NCI-H2171 treated with DMSO at 0.1 percent for 48 hours (cell line): ENCODE measurements around the gene ITGBL1.

ENCODE experiments used
- DNase-seq: peaks from one replicate; lab custom pipeline; 2025; lab: John Stamatoyannopoulos, UW

Gene ITGBL1

DNA sequence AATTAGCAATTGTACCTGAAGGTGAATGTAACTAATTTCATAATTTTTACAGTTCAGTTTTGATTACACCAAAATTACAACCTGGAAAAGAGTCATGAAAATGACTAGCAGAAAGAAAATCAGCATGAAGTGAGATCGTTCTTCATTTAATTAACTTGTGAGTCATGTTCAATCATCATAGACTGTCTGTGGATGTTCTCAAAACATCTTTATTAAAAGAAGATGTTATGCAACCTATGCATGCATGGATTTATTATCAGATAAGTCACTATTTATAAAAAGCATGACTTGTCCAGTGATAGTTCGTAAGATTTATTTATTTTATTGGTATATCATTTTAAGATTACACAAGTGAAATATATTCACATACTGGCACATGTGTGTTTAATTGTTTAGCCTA lies 245.9 kb downstream of the ITGBL1 start:
- DNase-seq, result no peak

DNA sequence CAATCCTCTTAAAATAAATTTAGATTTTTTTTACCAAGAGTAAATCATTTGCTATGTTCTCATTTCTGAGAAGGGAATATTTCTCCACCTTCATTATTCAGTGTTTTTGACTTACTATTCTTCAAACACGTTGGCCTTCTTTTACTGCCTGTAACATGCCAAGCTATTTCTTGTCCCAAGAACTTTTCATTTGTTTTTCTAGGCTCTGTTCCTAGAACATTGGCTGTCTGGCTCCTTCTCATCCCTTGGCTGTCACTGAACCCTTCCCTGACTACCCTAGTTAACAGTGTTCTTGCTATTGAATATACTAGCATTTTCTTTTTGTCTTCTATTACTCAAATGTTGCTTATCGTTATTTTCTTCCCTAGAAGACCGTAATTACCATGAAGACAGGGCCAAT lies 248.1 kb downstream of the ITGBL1 start:
- DNase-seq, result no peak

GRCh38 chr13:101703081-101703480 lies 250.6 kb downstream of the ITGBL1 start:
- no peak for DNase-seq

DNA sequence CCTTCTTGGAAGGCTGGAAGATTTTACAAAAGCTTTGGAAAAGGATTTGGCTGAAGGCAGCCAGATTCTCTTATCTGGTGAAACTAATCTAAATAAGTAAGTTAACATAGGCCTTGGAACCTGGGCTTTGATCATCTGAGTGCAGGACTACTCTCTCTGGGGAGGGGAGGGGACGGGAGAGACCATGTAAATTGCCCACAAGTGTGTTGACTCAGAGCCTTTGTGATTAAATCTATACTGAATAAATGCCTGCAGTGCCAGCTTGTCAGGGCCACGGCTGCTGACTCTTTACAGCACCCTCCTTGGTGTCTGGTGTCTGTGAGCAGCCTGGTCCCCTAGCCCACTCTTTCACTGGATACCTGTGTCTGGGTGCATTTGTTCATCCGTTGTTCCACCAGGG lies 251.4 kb downstream of the ITGBL1 start:
- no peak for DNase-seq

GRCh38 chr13:101706651-101707050 lies 254.2 kb downstream of the ITGBL1 start:
- peak; percentile 53 for DNase-seq

DNA sequence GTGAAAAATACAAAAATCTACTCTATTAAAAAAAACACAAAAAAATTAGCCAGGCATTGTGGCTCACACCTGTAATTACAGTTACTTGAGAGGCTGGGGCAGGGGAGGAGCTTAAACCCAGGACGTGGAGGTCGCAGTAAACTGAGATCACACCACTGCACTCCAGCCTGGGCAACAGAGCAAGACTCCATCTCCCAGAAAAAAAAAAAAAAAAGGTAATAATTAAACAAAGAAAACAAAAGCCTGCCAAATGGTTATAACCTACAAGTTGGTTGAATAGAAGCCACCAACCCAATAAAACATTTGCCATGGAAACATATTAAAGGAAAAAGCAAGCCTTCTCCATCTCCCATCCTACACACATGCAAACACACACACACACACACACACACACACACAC lies 255.2 kb downstream of the ITGBL1 start:
- no peak for DNase-seq

- no peak for DNase-seq
Measured at GRCh38 chr13:101708115-101708514, 255.6 kb downstream of the ITGBL1 start.

- no peak for DNase-seq
Measured at GRCh38 chr13:101709952-101710351, 257.5 kb downstream of the ITGBL1 start.

DNA sequence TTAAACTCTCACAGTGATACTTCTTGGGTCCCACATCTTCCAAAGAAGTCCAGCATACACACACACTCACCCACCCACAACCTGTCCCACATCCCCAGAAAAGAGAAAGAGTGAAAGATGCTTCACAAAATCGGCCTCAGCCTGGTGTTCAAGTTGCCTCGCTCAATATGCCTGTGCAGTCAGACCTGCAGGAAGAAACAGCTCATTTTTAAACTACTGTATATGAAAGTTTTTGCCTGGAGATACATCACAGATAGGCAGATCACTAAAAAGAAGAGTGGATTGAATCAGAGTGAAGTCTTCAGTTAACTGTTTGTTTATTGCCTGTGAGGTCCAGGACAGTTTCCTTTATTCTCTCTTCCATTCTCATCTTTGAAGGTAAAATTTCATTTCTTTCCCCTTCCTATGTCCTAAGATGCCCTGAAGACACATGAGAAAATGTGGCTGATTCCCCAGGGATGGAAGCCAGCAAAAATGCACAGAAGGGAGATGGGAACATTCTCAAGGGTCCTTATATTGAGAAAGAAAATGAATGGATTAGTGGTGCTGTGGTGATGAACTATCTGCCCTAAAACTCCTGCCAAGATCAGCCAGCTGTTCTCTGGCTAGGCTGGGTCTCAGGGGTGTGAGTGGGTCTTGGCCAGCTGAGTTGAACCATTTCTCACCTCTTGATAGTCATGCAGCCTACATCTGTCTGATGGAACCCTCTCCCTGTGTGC lies 259.0 kb downstream of the ITGBL1 start:
- DNase-seq, result peak; percentile 11

GRCh38 chr13:101712026-101712348 lies 259.5 kb downstream of the ITGBL1 start:
- no peak for DNase-seq

DNA sequence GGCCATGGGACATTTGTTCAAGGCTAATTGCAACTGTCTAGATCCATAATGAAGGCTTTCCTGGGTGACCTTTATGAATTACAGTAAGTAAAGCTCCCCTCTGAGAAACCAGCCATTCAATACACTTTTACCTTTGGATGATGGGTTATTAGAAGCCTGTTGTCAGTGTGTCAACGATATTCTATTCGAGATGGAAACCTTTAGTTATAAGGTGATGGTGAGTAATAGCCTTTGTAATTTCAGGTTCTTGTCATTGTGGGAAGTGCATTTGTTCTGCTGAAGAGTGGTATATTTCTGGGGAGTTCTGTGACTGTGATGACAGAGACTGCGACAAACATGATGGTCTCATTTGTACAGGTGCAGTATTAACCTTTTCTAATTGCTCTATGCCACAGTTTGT lies 261.7 kb downstream of the ITGBL1 start:
- DNase-seq, result no peak

GRCh38 chr13:101717353-101717752 lies 264.9 kb downstream of the ITGBL1 start:
- no peak for DNase-seq

GRCh38 chr13:101718496-101718895 lies 266.0 kb downstream of the ITGBL1 start:
- DNase-seq, result no peak

- no peak for DNase-seq
Measured at GRCh38 chr13:101726681-101727080, 274.2 kb downstream of the ITGBL1 start.

- no peak for DNase-seq
Measured at GRCh38 chr13:101727118-101727517, 274.6 kb downstream of the ITGBL1 start.

DNA sequence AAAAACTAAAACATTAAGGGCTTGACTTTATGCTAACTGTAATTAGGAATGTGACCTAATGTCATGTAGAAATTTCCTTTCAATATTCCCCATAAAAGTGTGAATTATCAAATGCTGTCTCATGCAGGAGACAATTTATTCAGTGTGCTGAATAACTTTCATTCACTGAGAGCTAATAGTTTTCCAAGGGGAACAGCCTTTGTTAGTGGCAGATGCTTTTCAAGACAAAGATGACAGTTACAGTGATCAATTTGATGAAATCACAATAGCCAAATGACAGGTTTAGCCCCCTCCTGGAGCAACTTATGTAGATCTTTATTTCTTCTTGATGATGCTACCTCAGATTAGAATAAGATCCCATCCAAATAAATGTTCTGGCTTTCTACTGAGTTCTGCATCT lies 275.5 kb downstream of the ITGBL1 start:
- no peak for DNase-seq

DNA sequence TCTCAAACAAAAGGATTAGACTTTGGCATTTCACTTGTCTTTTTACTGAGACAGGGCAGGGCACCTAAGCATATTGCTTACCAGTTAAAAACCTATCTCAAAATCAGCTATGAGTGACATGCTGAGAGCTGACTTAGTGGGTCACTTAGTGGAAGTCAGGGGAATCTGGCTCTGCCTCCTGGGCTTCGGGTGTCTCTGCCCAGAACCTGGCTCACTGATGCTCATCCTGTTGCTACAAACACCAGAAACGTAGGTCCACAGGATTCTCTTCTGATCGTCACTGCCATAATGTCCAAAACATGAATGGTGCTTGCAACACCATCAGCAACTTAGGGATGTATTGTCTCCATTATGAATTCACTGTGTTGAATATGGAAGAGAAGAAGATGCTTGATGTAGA lies 276.1 kb downstream of the ITGBL1 start:
- no peak for DNase-seq

DNA sequence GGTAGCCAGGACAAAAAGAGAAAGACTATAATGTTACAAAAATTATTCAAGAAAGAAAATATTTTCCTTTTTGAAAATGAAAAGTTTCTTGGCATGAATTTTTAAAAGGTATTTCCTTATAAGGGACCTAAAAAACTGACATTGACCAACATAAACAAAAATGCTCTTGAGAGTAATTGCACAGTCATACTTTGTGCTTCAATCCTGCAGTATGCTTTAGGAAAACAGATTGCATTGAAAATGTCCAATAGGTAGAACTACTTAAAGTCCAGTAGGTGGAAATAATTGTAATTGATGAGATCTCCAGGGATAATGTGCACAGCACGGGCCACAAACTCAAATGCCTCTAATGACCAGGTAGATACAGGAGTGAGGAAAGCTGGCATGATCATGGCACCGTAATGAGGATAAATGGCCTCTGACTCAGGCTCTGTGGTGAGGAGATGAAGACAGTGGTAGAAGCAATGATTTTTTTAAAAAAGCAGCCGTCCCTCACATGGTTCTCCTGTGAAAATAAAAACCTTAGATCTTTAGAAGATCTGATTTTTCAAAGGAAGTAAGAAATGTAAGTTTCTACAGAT lies 278.0 kb downstream of the ITGBL1 start:
- peak; percentile 25 for DNase-seq

DNA sequence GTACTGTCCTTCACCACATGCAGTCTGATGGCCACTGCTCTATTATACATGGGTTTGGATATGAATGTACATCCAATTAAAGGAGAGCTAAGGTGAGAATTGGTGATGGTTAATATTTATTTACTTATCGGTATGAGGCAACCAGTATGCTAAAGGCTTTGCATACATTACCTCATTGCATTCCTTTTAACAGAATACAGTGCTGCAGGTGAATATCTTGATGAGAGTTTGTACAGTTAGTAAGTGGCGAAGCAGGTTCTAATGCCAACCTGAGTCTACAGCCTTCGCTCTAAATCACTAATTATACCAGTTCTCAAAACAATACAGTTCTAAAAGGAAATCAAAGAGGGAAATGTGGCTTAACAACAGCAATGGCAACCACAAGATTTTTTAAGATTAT lies 284.1 kb downstream of the ITGBL1 start:
- DNase-seq, result no peak

- DNase-seq, result no peak
Measured at GRCh38 chr13:101738336-101738735, 285.9 kb downstream of the ITGBL1 start.

- no peak for DNase-seq
Measured at GRCh38 chr13:101739382-101740178, 287.1 kb downstream of the ITGBL1 start.

GRCh38 chr13:101746513-101746912 lies 294.0 kb downstream of the ITGBL1 start:
- DNase-seq, result no peak

GRCh38 chr13:101747039-101747438 lies 294.6 kb downstream of the ITGBL1 start:
- DNase-seq, result no peak
